Hematopoietic multipotent progenitor cell treated with erythropoietin and hydrocortisone succinate and interleukin-3 and kit ligand, for 4 days (in vitro differentiated cells): Measurements from ENCODE around the gene FBXL14.

Source experiments
- DNase-seq: peaks from one replicate; pipeline ENCODE4 v3.0.0-alpha.2; 2015

Gene FBXL14

GRCh38 chr12:1532375-1533165 is 61.8 kb downstream of the FBXL14 start:
- no peak for DNase-seq

- no peak for DNase-seq
These were observed 62.6 kb downstream of the FBXL14 start for GRCh38 chr12:1531654-1532374.

DNA sequence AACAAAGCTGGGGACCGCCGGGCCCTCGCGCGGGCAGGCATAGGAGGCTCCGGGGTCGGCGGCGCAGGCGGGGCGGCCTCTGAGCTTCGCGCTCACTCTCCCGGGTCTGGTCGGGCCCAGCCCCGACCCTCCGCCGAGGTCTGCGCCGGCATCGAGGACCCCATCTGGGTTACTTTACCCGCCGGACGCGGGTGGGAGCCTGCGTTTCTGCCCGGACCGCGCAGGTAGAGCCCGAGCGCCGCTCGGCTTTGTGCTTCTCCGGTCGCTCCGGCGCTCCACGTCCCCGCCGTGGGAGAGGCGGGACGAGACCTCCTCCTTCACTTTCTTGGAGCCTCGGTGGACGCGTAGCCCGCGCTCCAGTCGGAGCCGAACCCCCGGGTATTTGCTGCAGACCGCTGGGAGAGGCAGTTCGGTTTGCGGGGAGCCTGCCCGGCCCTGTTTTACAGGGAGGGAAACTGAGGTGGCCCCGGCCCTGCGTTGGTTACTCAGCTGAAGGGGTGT is 63.2 kb downstream of the FBXL14 start:
- DNase-seq = no peak

- DNase-seq = no peak
These were observed 63.7 kb downstream of the FBXL14 start for GRCh38 chr12:1530592-1531152.

- peak; percentile 50 for DNase-seq
These were observed 64.4 kb downstream of the FBXL14 start for GRCh38 chr12:1529862-1530591.

DNA sequence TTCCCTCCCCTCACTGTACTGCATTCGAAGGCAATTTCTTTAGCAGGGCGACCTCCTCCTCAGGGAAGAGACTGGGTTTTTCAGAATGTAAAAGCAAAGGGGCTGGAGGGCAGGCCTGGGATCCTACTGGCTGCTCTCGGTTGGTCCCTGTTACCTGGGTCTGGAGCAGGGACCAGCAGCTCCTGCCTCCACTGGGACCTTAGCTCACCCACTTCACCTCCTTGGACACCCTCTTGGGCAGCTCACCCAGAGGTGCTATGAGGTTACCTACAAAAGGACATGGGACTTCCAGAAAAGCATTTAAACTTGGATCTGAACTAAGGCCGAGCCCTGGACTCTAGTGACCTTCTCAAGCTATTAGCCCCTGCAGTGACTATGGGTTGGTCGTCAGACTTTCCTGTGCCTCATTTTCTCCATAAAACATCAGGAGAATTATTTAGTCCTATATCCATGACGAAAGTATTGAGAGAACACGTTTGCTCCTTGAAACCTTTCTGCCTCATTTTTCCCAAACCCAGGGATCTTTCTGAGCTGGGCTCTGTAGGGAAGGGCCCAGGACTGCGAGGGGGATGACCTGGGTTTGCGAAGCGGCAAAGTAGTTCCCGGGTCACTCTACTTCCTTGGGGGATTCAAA is 65.0 kb downstream of the FBXL14 start:
- no peak for DNase-seq

- DNase-seq = no peak
These were observed 65.6 kb downstream of the FBXL14 start for GRCh38 chr12:1528791-1529190.

DNA sequence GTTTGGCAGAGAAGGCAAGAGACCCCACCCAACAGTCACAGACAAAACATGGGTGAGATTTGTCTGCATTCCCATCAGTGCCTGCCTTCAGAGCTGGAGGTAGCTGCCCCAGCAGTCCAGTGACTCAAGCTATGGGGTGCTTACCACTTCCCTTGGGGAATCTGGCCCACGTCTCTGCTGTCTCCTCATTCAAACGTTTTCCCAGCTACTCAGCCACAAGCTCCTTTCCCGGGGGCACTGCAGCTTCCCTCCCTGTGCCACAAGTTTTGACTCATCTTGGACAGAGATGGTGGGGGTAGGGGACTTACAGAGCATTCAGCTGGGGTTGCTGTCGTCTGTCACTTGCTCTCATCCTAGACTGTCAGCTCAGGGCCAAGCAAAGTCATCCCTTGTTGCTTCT is 66.6 kb downstream of the FBXL14 start:
- DNase-seq = no peak

GRCh38 chr12:1525858-1526257 is 68.5 kb downstream of the FBXL14 start:
- no peak for DNase-seq

DNA sequence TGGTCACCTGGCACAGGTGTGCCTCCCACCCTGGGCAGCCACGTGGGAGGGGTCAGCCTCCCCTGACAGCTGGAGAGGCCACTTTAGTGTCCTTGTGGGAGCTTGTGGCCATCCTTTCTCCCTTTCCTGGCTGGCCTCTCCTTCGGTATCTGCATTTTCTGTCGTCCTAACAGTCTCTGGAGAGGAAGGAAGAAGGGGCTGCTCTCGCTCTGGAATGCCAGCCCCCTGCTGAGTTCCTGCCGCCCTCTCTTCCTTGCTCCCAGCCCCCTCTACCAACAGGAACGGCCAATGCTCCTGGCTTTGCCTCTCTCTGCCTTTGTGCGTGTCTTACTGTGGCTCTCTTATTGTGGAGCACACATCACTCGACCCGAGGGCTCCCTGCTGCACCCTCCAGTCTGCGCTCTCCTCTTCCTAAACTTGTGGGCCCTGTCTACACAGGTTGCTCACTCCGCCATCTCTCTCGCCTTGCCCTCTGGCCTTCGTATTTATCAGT is 70.8 kb downstream of the FBXL14 start:
- no peak for DNase-seq

GRCh38 chr12:1523046-1523445 is 71.3 kb downstream of the FBXL14 start:
- DNase-seq = no peak

DNA sequence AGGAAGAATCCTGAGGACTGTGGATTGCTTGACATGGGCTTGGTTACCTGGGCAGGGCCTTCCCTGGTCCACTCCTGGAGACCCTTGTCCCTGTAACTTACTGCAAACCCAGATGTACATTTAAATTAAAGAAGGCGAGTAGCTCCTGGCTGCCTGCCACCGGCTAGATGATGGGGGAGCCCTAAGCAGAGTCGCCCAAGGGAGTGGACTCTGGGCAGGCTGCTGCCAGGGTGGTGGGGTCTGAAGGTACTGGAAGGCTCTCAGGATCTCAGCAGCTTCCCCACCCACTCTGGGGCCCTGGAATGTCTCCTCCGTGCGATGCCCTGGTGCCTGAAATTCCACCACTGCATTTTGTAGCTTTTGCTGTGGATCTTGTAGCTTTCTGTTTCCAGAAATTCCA is 74.7 kb downstream of the FBXL14 start:
- DNase-seq = no peak

DNA sequence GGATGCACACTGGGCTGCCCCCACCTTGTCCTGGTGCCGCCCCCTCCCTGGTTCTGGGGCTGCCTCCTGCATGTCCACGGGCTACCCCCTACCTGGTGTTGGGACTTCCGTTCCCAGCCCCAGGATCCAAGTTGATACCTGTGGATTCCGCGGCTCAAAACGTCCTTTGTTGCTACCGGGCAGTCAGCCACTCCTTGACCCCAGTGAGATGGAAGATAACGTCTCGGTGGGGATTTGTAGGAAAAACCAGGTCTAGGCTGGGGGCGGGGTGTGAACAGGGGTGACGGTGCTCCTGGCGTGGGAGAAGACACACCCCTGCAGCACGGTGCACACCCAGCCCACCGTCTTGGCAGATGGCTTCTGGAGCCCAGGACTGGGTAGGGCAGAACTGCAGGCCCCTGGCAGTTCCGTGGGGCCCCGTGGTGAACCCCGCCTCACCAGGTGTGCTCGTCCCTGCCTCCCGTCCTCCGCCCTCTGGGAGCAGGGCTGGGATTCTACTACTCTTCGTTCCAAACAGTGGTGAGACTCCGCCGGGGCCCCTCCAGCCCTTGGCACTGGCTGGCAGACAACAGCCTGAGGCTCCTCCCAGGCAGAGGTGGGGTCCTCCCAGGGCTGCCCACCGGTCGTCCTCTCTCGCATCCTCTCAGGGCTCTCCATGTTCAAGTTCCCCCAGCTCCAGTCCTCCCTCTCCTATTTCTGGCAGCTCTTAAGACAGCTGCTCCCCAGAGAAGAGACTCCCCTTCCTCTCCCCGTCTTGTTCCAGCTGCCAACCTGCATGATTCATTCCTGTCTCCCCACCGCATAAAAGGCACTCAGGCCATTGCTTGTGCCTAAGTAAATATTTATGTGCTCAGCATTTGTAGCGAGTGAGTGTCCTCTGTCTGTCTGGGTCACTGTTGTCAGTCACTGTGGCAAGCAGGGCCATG is 75.5 kb downstream of the FBXL14 start:
- no peak for DNase-seq

DNA sequence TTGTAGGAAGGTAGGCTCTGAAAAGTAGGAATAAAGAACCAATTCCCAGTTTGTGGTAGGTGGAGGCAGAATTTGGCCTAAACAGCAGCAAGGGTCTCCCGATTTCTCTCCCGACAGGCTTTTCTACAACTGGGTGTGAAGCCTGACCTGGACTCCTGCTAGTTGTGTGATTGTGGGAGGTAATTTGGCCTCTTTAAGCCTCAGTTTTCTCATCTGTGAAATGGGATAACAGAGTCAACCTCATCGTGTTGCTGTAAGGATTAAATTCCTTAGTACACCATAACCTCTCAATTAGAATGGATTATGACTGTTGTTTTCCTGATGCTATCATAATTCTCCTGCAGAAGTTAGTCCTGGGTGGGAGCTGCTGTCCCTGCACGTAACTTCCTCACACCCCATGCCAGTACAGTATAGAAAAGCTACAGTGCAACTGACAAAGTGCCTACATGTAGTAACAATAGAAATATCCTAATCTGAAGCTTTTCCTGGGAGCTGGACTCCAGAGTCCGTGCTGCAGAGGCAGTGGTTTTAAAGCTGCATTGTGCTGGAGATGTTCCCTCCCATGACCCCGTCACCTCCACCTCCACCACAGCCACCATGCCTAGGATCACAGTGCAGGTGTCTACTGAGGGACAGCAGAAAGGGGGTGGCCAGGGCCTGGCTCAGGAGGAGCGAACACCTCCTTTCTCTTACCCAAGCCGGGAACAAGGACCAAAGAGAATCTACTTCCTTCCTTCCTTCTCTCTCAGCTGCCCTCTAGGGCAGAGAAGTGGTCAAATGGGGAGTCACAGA is 76.5 kb downstream of the FBXL14 start:
- DNase-seq = no peak

DNA sequence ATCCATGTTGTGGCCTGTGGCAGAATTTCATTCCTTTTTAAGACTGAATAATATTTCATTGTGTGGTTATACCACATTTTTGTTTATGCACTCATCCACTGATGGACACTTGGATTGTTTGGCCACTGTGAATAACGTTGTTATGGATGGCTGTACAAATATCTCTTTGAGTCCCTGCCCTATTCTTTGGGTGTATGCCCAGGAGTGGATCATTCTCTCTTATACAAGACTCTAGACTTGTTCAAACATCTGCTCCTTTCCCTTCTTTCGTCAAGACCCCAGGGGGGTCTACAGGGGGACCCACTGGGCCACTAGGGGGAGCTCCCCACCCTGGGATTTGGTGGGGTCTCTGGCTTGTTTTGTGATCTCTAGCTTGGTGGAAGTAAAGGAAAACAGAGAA is 77.4 kb downstream of the FBXL14 start:
- DNase-seq = no peak
